SK-N-SH (cell line): Measurements from ENCODE around the gene GPC2. TPM values are rescaled to one million over a fixed set of nuclear protein-coding genes. Genes with fewer than 3 reads are reported as not detected.

Source experiments
- CTCF ChIA-PET: fragments of 300-600, 350-600 bp; formaldehyde crosslinking; extraction: SDS; loops from one replicate; lab custom pipeline; 2021; lab: Yijun Ruan, JAX
- POLR2A ChIA-PET: fragments of 350-600 bp; sonication (Branson Sonifier 250); formaldehyde crosslinking; extraction: SDS; loops from one replicate; lab custom pipeline; 2020; ENCODE audit warnings: antibody characterized with exemption, inconsistent platforms; lab: Yijun Ruan, JAX
- DNase-seq: peaks from one replicate; pipeline ENCODE4 v3.0.0; 2012
- H2AFZ ChIP-seq: fragments of 200-600 bp; sonication (generic); 2 replicates; pipeline ENCODE4 v1.8.1; 2016; ENCODE audit warnings: antibody characterized with exemption, mild to moderate bottlenecking, low read depth
- H3F3A ChIP-seq: fragments of 200-600 bp; sonication (generic); replicated peaks from 2 replicates; pipeline ENCODE3; 2016; ENCODE audit warnings: antibody characterized with exemption, mild to moderate bottlenecking; ENCODE audit not compliant: insufficient read depth
- H3K27ac ChIP-seq, 2 experiments: fragments of 200-500 bp in 1 of 2; fragments of 200-600 bp in 1 of 2; sonication (Bioruptor generic) in 1 of 2; sonication (generic), shearing (Covaris generic) in 1 of 2; 2 replicates each; pipeline versions ENCODE4 v1.5.1 to v1.6.1; 2014 to 2016; ENCODE audit warnings: low read depth in 2 of 2, inconsistent platforms in 1 of 2, low read length in 1 of 2, mild to moderate bottlenecking in 1 of 2, mixed read lengths in 1 of 2
- H3K27me3 ChIP-seq: fragments of 200-600 bp; sonication (generic), shearing (Covaris generic); 2 replicates; pipeline ENCODE4 v1.6.1; 2016; ENCODE audit warnings: mixed run types; ENCODE audit not compliant: insufficient read depth
- H3K36me3 ChIP-seq, 2 experiments: fragments of 200-500 bp in 1 of 2; fragments of 200-600 bp in 1 of 2; sonication (Bioruptor generic) in 1 of 2; sonication (generic) in 1 of 2; replicated peaks in 1 of 2; 2 replicates each; pipeline versions ENCODE3 to v1.5.1; 2014 to 2016; ENCODE audit warnings: low read length in 1 of 2, mild to moderate bottlenecking in 1 of 2; ENCODE audit not compliant: insufficient read depth in 2 of 2, control insufficient read depth in 1 of 2
- H3K4me1 ChIP-seq, 2 experiments: fragments of 200-500 bp in 1 of 2; fragments of 200-600 bp in 1 of 2; sonication (Bioruptor generic) in 1 of 2; sonication (generic), shearing (Covaris generic) in 1 of 2; 2 replicates each; pipeline versions ENCODE4 v1.5.1 to v1.6.1; 2014 to 2016; ENCODE audit warnings: low read depth in 1 of 2, low read length in 1 of 2, mixed run types in 1 of 2; ENCODE audit not compliant: insufficient read depth in 2 of 2, control insufficient read depth in 1 of 2
- H3K4me2 ChIP-seq: fragments of 200-600 bp; sonication (generic), shearing (Covaris generic); 2 replicates; pipeline ENCODE4 v1.6.1; 2017; ENCODE audit warnings: mixed run types
- H3K4me3 ChIP-seq, 2 experiments: fragments of 200-500 bp in 1 of 2; fragments of 200-600 bp in 1 of 2; sonication (Bioruptor generic) in 1 of 2; sonication (generic), shearing (Covaris generic) in 1 of 2; 2 replicates each; pipeline versions ENCODE4 v1.5.1 to v1.8.1; 2014 to 2016; ENCODE audit warnings: low read depth in 2 of 2, inconsistent platforms in 1 of 2, low read length in 1 of 2, mild to moderate bottlenecking in 1 of 2, mixed read lengths in 1 of 2, moderate library complexity in 1 of 2
- H3K79me2 ChIP-seq: fragments of 200-600 bp; sonication (generic); 2 replicates; pipeline ENCODE4 v1.8.1; 2017; ENCODE audit warnings: mild to moderate bottlenecking; ENCODE audit not compliant: insufficient read depth
- H3K9ac ChIP-seq: fragments of 200-600 bp; sonication (generic); 2 replicates; pipeline ENCODE4 v1.6.1; 2017; ENCODE audit warnings: mixed run types
- H3K9me2 ChIP-seq: fragments of 200-600 bp; sonication (generic); 2 replicates; pipeline ENCODE4 v1.6.1; 2017; ENCODE audit warnings: mixed run types
- H3K9me3 ChIP-seq: fragments of 200-600 bp; sonication (generic); 2 replicates; pipeline ENCODE4 v1.6.1; 2017; ENCODE audit warnings: mixed run types, mild to moderate bottlenecking, moderate library complexity
- H4K20me1 ChIP-seq: fragments of 200-600 bp; sonication (generic); 2 replicates; pipeline ENCODE4 v1.6.1; 2017; ENCODE audit warnings: mild to moderate bottlenecking, mixed run types; ENCODE audit not compliant: insufficient read depth
- CHD2 ChIP-seq: fragments of 150-350 bp; IDR thresholded peaks from 2 replicates; pipeline ENCODE4 v1.6.1; 2018; ENCODE audit warnings: low read length; ENCODE audit not compliant: partially characterized antibody
- CTCF ChIP-seq: fragments of 200-600 bp; sonication (generic); IDR thresholded peaks from 2 replicates; pipeline ENCODE4 v1.6.1; 2017; ENCODE audit warnings: antibody characterized with exemption, mild to moderate bottlenecking, moderate library complexity
- EP300 ChIP-seq, 2 experiments: IDR thresholded peaks; 2 replicates each; pipeline versions ENCODE4 v1.4.0 to v1.6.1; 2012; ENCODE audit warnings: borderline replicate concordance in 1 of 2, low read depth in 1 of 2, low read length in 1 of 2
- NRF1 ChIP-seq: IDR thresholded peaks from 2 replicates; pipeline ENCODE4 v1.6.1; 2012; ENCODE audit warnings: low read depth, mild to moderate bottlenecking, low read length
- PBX3 ChIP-seq: IDR thresholded peaks from 2 replicates; pipeline ENCODE4; 2012
- REST ChIP-seq: IDR thresholded peaks from 2 replicates; pipeline ENCODE4 v1.6.1; 2012; ENCODE audit warnings: mild to moderate bottlenecking, low read depth, low read length, moderate library complexity
- RFX5 ChIP-seq: IDR thresholded peaks from 2 replicates; pipeline ENCODE4 v1.6.1; 2012; ENCODE audit warnings: mild to moderate bottlenecking, improper control_type of control experiment, low read length
- RXRA ChIP-seq: IDR thresholded peaks from 2 replicates; pipeline ENCODE4 v1.4.0; 2012; ENCODE audit warnings: low read depth, mild to moderate bottlenecking, borderline replicate concordance
- SIN3A ChIP-seq: IDR thresholded peaks from 2 replicates; pipeline ENCODE4 v1.6.1; 2012; ENCODE audit warnings: low read depth, mild to moderate bottlenecking, low read length, moderate library complexity, borderline replicate concordance
- TAF1 ChIP-seq: IDR thresholded peaks from 2 replicates; pipeline ENCODE4 v1.6.1; 2012; ENCODE audit warnings: low read depth, mild to moderate bottlenecking, low read length, moderate library complexity, borderline replicate concordance
- TCF12 ChIP-seq: IDR thresholded peaks from 2 replicates; pipeline ENCODE4 v1.4.0; 2012
- USF1 ChIP-seq: IDR thresholded peaks from 2 replicates; pipeline ENCODE4 v1.4.0; 2012; ENCODE audit warnings: low read depth, borderline replicate concordance
- WGBS: methylation state at CpG from one replicate; pipeline ENCODE4 v1.1.6; 2017; ENCODE audit warnings: low lambda C conversion rate; 5-methylcytosine and 5-hydroxymethylcytosine counted together
- polyA plus RNA-seq, 3 experiments: library from polyadenylated mRNA; depleted of rRNA; stranded (reverse); fragments of >200 nt; gene quantifications; 2 replicates each; pipeline ENCODE4 v1.2.3, GENCODE V29; 2012

Gene GPC2
- polyA plus RNA-seq, 1 of the 3 experiments (the other 2 are of a cell fraction) = 12.9 TPM

- no peak for TF ChIP-seq CHD2
These were observed 19.6 kb downstream of the GPC2 start (continued) for GRCh38 chr7:100157334-100158228.

GRCh38 chr7:100157069-100157333 lies 20.2 kb downstream of the GPC2 start:
- peaks cover 15% of the 10 kb centered on the region for H3F3A ChIP-seq
- peaks cover 31 to 39% of the 10 kb centered on the region in 2 experiments for H3K36me3 ChIP-seq
- no peaks in the 10 kb centered on the region for H3K9me2 ChIP-seq
- TF ChIP-seq TAF1 (no peak), REST (no peak), EP300 (IDR thresholded peaks at IDR 0.05; ENCODE audit: borderline replicate concordance in 1 of 2, low read depth in 1 of 2, low read length in 1 of 2) (no peak), TCF12 (no peak)
- H3K4me3 ChIP-seq = peak overlapping the region; percentile 87 to 93; a peak in 3 of 4 replicates
- H3K9ac ChIP-seq = peak overlapping the region; percentile 85; the same call in 1 of the 2 replicates
- 57% methylated on average over 5 of the region's 5 CpGs for WGBS
- peaks cover 20% of the 10 kb centered on the region for H4K20me1 ChIP-seq
- ChIA-PET CTCF (interaction anchor here (0.6 to 3.9 kb wide), 6 partner anchors 8 to 540 kb away, joined by 3 to 33 read pairs (median 3); partner anchors contain the start of gene LAMTOR4), POLR2A (interaction anchor here (0.6 to 4.3 kb wide), 5 partner anchors 9 to 115 kb away, joined by 3 to 25 read pairs (median 3); partner anchors contain the start of gene LAMTOR4)
- peak overlapping the region; percentile 36 to 62; a peak in 1 of 4 replicates for H3K27ac ChIP-seq
- H3K9me3 ChIP-seq = no peaks in the 10 kb centered on the region
- no peaks in the 10 kb centered on the region for H3K27me3 ChIP-seq
- H3K79me2 ChIP-seq = peaks cover 51% of the 10 kb centered on the region
- no peak for DNase-seq
- H3K4me1 ChIP-seq = peaks cover 11 to 19% of the 10 kb centered on the region in 2 experiments; a peak in 2 of 4 replicates
- peak overlapping the region; percentile 100 for H3K4me2 ChIP-seq
- H2AFZ ChIP-seq = no peak overlapping the region

- Histone ChIP-seq H3K27me3 (no peaks in the 10 kb centered on the region), H3K79me2 (peaks cover 54% of the 10 kb centered on the region), H3K4me2 (peak overlapping the region; percentile 100), H2AFZ (no peak overlapping the region), H3K9me3 (no peaks in the 10 kb centered on the region)
- WGBS = 96% methylated on average over 16 of the region's 16 CpGs
- TF ChIP-seq USF1 = no peak
- no peak for TF ChIP-seq CTCF
- no peak for TF ChIP-seq PBX3
- TF ChIP-seq SIN3A = no peak
- no peak for TF ChIP-seq RFX5
- no peak for TF ChIP-seq NRF1
- TF ChIP-seq RXRA = no peak
- TF ChIP-seq, all 33 proteins: peak for 0
- peaks cover 20% of the 10 kb centered on the region for H4K20me1 ChIP-seq
- H3K4me3 ChIP-seq = peak overlapping the region; percentile 87 to 93; a peak in 2 of 4 replicates
- peak overlapping the region; percentile 85; the same call in 1 of the 2 replicates for H3K9ac ChIP-seq
- peak; percentile 40 for DNase-seq
- POLR2A ChIA-PET = interaction anchor here (0.6 to 4.3 kb wide), 6 partner anchors 8 to 39 kb away, joined by 3 to 25 read pairs (median 4); partner anchors contain the start of genes GAL3ST4, GPC2, LAMTOR4 and STAG3
- CTCF ChIA-PET = interaction anchor here (0.6 to 3.9 kb wide), 5 partner anchors 25 to 540 kb away, joined by 3 to 33 read pairs (median 3); no protein-coding TSS in a partner anchor
- peaks cover 11 to 19% of the 10 kb centered on the region in 2 experiments; a peak in 2 of 4 replicates for H3K4me1 ChIP-seq
- no peaks in the 10 kb centered on the region for H3K9me2 ChIP-seq
- peak overlapping the region in 1 of 2 experiments; percentile 8; a peak in 1 of 4 replicates for H3K27ac ChIP-seq
- peaks cover 15% of the 10 kb centered on the region for H3F3A ChIP-seq
- H3K36me3 ChIP-seq = peaks cover 34 to 39% of the 10 kb centered on the region in 2 experiments
These were observed 20.7 kb downstream of the GPC2 start for GRCh38 chr7:100156331-100157068.
